Muscle layer of colon (tissue), 2 donors: ENCODE data around the gene PLXNA2.

ENCODE experiments used
- H3K27ac ChIP-seq: one replicate; pipeline ENCODE4 v1.7.0; 2013; ENCODE audit warnings: low read depth, mild to moderate bottlenecking, low read length, moderate library complexity
- H3K27me3 ChIP-seq, 2 donors: one replicate each; pipeline ENCODE4 v1.7.0; 2013; ENCODE audit warnings: low read length in 2 of 2, mild to moderate bottlenecking in 2 of 2; ENCODE audit not compliant: insufficient read depth in 2 of 2, control insufficient read depth in 1 of 2
- H3K36me3 ChIP-seq: one replicate; pipeline ENCODE4 v1.7.0; 2013; ENCODE audit warnings: mild to moderate bottlenecking, low read length; ENCODE audit not compliant: insufficient read depth
- H3K4me1 ChIP-seq: one replicate; pipeline ENCODE4 v1.7.0; 2013; ENCODE audit warnings: mild to moderate bottlenecking, low read length; ENCODE audit not compliant: insufficient read depth
- H3K4me3 ChIP-seq, 2 donors: one replicate each; pipeline ENCODE4 v1.7.0; 2013; ENCODE audit warnings: low read length in 2 of 2, low read depth in 1 of 2, mild to moderate bottlenecking in 1 of 2, moderate library complexity in 1 of 2
- H3K9ac ChIP-seq: one replicate; pipeline ENCODE4 v1.7.0; 2013; ENCODE audit warnings: low read length
- H3K9me3 ChIP-seq: one replicate; pipeline ENCODE4 v1.7.0; 2013; ENCODE audit warnings: mild to moderate bottlenecking, low read length
- donor health status: abdominal sarcoma.
- donor health status: Adenocarcinoma of cecum.

The PLXNA2 gene

DNA sequence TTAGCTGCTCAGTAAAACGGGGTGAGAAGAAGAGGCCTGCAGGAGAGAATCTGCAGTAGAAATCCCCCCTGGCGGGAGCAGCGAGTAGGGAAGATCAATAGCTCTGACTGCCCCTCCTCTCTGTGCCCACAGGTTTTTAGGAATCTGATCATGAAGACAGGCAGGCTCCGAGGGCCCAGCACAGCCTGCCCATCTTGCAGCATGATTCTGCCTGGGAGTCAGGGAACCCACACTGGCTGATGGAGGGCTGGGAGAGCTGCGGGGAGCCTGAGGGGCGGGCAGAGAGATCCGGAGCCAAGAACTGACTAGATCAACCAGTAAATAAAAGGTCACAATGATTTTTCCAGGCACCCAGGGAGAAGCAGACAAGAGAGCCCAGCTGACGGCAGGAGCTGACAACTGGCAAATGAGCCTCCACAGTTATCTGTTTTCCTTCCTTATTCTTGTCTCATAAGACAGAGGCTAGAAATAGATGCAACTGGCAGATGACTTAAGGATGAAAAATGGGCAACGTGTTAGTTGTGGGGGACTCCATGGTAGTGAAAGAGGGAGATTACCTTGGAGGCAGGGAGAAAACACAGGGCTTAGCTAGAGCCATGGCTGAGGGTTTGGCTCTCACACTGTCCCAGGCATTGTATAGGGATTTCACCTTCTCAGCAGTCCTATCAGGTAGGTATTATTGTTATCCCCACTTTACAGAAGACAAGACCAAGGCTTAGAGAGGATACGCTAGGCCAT, 116.2 kb downstream of the PLXNA2 start:
- H3K4me1 ChIP-seq = peaks cover 8% of the 10 kb centered on the region
- no peaks in the 10 kb centered on the region for H3K27me3 ChIP-seq
- H3K4me3 ChIP-seq = no peak overlapping the region
- H3K9me3 ChIP-seq = no peaks in the 10 kb centered on the region
- H3K36me3 ChIP-seq = no peaks in the 10 kb centered on the region
- no peak overlapping the region for H3K27ac ChIP-seq
- no peak overlapping the region for H3K9ac ChIP-seq

DNA sequence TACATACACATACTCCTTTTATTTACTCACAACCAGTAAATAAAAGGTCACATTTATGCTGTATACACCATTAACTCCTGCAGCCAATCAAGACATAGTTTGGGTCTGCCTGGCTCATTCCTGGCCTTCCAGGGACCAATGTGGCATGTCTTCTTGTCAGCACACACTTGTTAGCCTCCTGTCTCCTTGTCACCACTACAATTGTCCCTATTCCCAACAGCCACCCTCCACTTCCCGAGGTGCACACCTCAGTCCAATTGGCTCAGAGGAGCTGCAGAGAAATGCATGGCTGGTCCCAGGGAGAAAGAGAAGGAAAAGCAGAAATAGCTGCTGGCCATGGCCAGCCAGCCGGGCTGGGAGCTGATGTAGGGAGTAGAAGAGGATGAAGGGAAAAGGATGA, 116.9 kb downstream of the PLXNA2 start:
- Histone ChIP-seq H3K9ac (no peak overlapping the region), H3K4me3 (no peak overlapping the region), H3K36me3 (no peaks in the 10 kb centered on the region), H3K9me3 (no peaks in the 10 kb centered on the region), H3K27me3 (no peaks in the 10 kb centered on the region), H3K4me1 (peaks cover 4% of the 10 kb centered on the region), H3K27ac (no peak overlapping the region)

DNA sequence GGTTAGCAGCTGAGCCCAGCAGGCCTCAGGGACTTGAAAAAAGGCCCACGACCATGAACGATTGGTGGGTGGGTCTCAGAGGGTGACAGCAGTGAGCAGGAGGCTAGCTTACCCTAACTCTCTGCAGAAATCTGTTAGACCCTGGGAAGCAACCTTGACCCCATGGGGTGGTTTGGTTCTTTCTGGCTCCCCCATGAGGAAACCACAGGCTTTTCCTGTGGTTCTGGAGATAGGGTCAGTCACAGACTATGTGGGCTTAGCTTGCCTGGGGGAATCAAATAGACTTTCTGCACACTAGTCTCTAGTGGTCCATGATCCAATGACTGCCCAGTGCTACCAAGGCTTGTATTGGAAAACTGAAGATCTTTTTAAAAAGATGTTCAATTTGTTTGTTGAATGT, 118.1 kb downstream of the PLXNA2 start:
- H3K36me3 ChIP-seq = no peaks in the 10 kb centered on the region
- no peak overlapping the region for H3K27ac ChIP-seq
- H3K4me3 ChIP-seq = no peak overlapping the region

DNA sequence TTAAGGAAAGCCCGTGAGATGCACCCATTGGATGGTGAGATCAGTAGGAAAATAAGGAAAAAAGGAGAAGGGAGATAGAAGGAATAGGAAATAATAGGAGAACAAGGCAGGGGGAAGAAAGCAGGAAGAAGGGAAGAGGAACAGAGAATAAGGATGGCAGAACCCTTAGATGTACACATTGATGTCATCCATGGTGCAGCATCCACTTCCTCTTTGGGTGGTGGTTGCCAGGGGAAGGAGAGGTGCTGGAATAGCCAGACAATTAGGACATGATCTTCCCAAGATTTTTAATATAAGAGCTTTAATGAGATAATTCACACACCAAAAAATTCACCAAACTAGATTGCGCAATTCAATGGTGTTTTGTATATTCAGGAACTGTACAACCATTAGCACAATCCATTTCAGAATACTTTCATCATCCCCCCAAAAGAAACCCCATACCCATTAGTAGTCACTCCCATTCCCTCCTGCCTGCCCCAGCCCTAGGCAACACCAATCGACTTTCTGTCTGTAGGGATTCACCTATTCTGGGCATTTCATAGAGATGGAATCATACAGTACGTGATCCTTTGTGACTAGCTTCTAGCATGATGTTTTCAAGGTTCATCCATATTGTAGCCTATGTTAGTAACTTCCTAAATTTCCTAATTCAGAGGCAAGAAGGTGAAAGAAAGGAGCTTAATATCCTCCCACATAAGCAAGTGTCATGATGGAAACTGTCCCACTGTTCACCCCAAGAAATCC, 121.4 kb downstream of the PLXNA2 start:
- H3K27ac ChIP-seq = no peak overlapping the region
- H3K4me1 ChIP-seq = no peaks in the 10 kb centered on the region
- H3K9ac ChIP-seq = no peak overlapping the region
- H3K9me3 ChIP-seq = no peaks in the 10 kb centered on the region
- H3K36me3 ChIP-seq = no peaks in the 10 kb centered on the region
- H3K27me3 ChIP-seq = no peaks in the 10 kb centered on the region
- H3K4me3 ChIP-seq = no peak overlapping the region

More for the DNA sequence above, 118.1 kb downstream of the PLXNA2 start:
- Histone ChIP-seq H3K27me3 (no peaks in the 10 kb centered on the region), H3K9me3 (no peaks in the 10 kb centered on the region), H3K9ac (no peak overlapping the region), H3K4me1 (no peaks in the 10 kb centered on the region)

DNA sequence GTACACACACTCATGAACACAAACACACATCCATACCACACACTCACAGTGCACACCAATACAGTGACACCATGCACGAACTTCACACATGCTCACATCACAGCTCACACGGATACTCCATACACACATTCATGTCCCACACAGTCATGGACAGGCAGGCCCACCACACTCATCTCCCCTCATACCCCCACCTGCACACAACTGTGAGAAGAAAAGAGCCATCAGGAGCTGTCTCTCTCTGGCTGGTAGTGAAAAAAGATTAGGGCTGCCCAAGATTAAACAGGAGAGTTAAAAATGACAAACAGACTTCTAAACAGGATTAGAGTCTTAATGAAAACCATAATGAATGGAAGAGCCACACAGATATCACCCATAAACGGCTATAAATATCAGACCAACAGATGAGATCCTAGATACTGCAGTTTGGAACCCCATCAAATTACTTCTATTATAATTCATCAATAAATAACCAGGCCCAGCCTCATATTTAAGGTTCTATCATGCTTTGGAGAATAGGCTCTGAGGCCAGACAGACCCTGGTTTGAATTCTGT, 122.3 kb downstream of the PLXNA2 start:
- no peaks in the 10 kb centered on the region for H3K4me1 ChIP-seq
- H3K9ac ChIP-seq = no peak overlapping the region
- no peaks in the 10 kb centered on the region for H3K36me3 ChIP-seq

DNA sequence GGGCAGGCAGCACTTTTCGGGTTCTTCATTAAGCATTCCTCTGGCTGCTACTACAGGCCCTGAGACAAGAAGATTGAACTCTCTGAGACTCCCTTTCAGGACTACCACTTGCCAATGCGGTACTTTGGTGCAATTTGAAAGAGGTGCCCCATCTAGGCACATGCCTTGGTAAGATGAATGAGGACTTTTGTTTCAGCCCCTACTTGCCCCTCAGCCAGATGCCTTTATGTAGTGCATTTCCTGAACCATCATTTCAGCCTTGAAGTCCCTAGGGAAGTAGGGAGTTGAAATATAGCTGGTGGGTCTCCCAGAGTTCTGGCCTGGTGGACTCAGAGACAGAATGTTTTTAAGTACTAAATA, 123.8 kb downstream of the PLXNA2 start:
- H3K9ac ChIP-seq = no peak overlapping the region
- H3K9me3 ChIP-seq = no peaks in the 10 kb centered on the region
- no peaks in the 10 kb centered on the region for H3K36me3 ChIP-seq
- no peak overlapping the region for H3K4me3 ChIP-seq
- no peak overlapping the region for H3K27ac ChIP-seq
- no peaks in the 10 kb centered on the region for H3K4me1 ChIP-seq
- no peaks in the 10 kb centered on the region for H3K27me3 ChIP-seq

More for the DNA sequence above, 122.3 kb downstream of the PLXNA2 start:
- H3K27ac ChIP-seq = no peak overlapping the region
- no peaks in the 10 kb centered on the region for H3K9me3 ChIP-seq
- no peaks in the 10 kb centered on the region for H3K27me3 ChIP-seq
- no peak overlapping the region for H3K4me3 ChIP-seq

DNA sequence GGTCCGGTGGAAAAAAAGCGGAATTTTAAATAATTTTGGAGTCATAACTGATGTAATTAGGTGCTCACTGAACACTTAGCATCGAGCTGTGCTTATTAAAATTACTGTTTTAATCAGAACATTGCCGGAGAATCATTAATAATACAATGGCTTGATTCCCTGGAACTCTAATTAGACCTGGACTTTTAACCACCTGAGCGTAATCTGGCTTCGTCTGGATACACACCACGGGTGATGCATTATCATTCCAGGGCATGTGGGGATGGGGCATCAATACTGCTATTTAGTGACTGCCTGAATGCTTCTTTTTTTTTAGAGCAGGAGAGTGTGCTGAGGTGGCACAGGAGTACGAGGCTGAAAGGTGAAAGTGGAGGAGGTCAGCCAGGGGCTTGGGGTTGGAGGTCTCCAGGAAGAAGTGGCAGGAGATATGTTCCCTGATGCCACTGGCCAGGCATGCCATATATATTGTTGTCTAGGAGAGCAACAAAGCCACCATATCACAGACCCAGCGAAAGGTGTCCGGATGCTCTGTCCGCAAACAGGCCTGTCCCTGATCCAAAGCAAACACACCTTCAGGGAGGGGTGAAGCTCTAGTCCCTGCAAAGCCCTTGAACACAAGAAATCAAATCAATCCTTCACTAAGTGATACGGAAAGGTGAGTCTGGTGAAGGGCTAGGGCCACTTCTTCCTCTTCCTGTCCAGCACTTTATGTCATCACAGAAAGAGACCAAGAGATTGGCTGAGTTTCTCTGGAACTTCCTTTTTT, 125.2 kb downstream of the PLXNA2 start:
- no peaks in the 10 kb centered on the region for H3K27me3 ChIP-seq
- no peaks in the 10 kb centered on the region for H3K36me3 ChIP-seq
- no peaks in the 10 kb centered on the region for H3K4me1 ChIP-seq
- H3K9me3 ChIP-seq = no peaks in the 10 kb centered on the region
- no peak overlapping the region for H3K9ac ChIP-seq
- H3K27ac ChIP-seq = no peak overlapping the region
- H3K4me3 ChIP-seq = no peak overlapping the region

DNA sequence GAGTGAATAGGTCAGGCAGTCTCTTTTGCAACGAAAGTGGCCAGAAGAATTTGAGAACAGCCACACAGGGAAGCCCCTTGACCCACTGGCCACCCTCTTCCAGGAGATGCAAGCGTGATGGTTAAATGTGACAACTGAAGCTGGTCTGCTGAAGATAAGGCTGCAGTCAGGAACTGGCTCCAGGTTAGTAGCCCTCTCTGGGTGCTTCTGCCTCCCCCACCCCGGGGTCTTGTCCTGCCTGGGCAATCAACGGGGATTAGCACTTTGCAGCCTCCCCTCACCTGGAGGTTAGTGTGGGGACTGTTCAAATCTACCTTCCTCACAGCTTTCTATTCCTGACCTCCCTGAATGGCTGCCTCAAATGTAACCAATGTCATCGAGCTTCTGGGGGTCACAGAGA, 125.9 kb downstream of the PLXNA2 start:
- H3K9me3 ChIP-seq = no peaks in the 10 kb centered on the region
- no peak overlapping the region for H3K4me3 ChIP-seq
- H3K4me1 ChIP-seq = no peaks in the 10 kb centered on the region
- H3K36me3 ChIP-seq = no peaks in the 10 kb centered on the region
- H3K27ac ChIP-seq = no peak overlapping the region
- no peak overlapping the region for H3K9ac ChIP-seq
- no peaks in the 10 kb centered on the region for H3K27me3 ChIP-seq

DNA sequence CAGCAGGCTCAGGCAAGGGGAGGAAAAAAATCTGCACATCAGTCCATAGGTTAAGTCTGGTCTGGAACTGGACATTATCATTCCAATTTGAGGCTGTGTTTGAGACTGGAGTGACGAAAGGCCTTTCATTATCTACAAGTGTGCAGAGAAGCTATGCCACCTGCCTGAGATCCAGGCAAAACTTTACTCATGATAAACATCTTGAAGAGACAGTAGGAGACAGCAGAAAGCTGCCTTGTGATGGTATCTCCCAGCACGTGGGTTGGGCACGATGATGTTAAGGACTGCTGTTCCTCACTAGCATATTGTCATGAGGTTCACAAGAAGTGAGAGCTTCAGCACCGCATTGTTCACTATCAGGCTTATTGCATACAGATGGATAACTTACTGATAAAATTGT, 126.4 kb downstream of the PLXNA2 start:
- Histone ChIP-seq H3K36me3 (no peaks in the 10 kb centered on the region), H3K9ac (no peak overlapping the region), H3K4me1 (no peaks in the 10 kb centered on the region), H3K27me3 (no peaks in the 10 kb centered on the region), H3K4me3 (no peak overlapping the region), H3K27ac (no peak overlapping the region), H3K9me3 (no peaks in the 10 kb centered on the region)

DNA sequence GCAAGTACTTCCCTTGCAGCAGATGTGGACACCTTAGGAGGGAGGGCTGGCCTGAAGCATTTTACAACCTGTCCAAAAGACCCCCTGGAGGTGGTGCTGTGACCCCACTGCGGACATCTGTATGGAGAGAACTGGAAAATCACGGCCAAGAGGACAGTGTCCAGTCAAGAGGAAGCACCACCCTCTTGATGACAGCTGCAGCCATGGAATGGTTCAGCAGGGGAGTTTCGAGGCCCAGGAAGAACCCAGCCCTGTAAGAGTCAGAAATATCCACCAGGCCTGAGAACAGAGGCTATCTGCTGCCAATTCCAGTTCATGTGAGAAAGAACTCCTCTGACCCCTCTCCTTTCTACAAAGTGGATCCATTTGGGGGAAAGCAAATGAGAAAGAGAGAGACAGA, 126.8 kb downstream of the PLXNA2 start:
- Histone ChIP-seq H3K27ac (no peak overlapping the region), H3K4me3 (no peak overlapping the region), H3K9me3 (no peaks in the 10 kb centered on the region), H3K4me1 (peaks cover 3% of the 10 kb centered on the region), H3K9ac (no peak overlapping the region), H3K27me3 (no peaks in the 10 kb centered on the region), H3K36me3 (no peaks in the 10 kb centered on the region)

DNA sequence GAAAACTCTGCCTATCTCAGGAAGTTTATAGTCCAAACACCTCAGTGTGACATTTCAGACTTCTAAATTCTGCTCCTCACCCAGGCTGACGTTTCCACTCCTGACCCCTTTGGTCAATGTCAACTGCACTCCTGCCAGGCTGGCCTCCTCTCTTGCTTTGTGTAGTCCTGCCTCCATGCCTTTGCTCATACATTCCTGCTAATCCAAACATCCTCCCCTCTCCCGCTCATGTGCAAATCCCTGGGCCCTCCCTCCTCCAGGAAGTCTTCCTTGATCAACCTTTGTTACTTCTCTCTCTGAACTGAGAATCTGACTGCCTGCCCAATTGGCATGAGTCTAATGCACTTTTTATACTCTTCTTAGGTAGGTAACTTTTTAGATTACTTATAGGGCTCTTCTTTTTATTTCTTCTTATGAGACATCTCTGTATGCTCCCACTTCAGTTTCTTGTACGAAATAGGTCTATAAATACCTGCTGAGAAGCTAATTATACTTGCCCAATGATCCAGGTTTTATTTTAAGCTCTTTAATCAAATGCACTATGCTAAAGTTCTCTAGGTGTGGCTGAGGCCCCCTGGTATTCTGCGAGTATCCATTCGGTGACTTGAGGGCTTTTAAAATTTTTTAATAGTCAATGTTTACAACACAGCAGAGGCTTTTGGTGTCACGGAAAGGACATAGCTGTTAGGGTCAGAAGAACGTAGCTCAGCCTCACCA, 128.1 kb downstream of the PLXNA2 start:
- Histone ChIP-seq H3K9ac (no peak overlapping the region), H3K4me3 (no peak overlapping the region), H3K27ac (no peak overlapping the region), H3K27me3 (no peaks in the 10 kb centered on the region), H3K36me3 (no peaks in the 10 kb centered on the region), H3K9me3 (no peaks in the 10 kb centered on the region), H3K4me1 (peaks cover 5% of the 10 kb centered on the region)
